ENCODE data around the gene TCEANC. TPM values are rescaled to one million over a fixed set of nuclear protein-coding genes. Genes with fewer than 3 reads are reported as not detected.

TCEANC gene
- total RNA-seq, 2 donors from 2014 or later = 2.9 to 3.5 TPM

DNA sequence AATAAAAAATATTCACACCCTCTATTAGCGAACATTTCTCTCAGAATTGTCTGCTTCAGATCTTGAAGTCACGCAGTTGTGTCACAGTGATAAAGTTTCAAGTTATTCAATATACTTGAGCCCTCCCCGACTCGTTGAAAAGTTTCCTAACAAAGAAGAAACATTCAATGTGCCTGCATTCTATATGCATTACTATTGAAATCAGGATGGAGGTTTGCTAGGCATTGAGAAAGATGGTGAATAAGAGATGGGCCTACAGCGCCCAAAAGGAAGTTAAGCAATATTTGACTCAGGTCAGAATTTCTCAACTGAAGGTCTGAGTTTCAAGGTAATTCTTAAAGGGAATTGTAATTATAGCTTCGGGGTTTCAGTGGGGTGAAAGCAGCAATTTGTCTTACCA is 6.1 kb downstream of the TCEANC start:
- H3K27ac ChIP-seq = no peak overlapping the region
- DNase-seq = no peak
- H3K4me1 ChIP-seq = peaks cover 1% of the 10 kb centered on the region
- no peak overlapping the region for H3K4me3 ChIP-seq
- TF ChIP-seq, protein P1, sequence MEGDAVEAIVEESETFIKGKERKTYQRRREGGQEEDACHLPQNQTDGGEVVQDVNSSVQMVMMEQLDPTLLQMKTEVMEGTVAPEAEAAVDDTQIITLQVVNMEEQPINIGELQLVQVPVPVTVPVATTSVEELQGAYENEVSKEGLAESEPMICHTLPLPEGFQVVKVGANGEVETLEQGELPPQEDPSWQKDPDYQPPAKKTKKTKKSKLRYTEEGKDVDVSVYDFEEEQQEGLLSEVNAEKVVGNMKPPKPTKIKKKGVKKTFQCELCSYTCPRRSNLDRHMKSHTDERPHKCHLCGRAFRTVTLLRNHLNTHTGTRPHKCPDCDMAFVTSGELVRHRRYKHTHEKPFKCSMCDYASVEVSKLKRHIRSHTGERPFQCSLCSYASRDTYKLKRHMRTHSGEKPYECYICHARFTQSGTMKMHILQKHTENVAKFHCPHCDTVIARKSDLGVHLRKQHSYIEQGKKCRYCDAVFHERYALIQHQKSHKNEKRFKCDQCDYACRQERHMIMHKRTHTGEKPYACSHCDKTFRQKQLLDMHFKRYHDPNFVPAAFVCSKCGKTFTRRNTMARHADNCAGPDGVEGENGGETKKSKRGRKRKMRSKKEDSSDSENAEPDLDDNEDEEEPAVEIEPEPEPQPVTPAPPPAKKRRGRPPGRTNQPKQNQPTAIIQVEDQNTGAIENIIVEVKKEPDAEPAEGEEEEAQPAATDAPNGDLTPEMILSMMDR (IDR thresholded peaks at IDR 0.05) = no peak
- no peaks in the 10 kb centered on the region for H3K27me3 ChIP-seq
- no peaks in the 10 kb centered on the region for H3K9me3 ChIP-seq
- no peak overlapping the region for H3K9ac ChIP-seq (ENCODE audit: low read depth in 2 of 2, low read length in 2 of 2)
- H3K36me3 ChIP-seq = no peaks in the 10 kb centered on the region
- intact Hi-C loops (cut with DNase I) = loop anchor here (5.0 kb wide), 2 partner anchors 73 to 88 kb away; partner anchors contain the start of genes OFD1 and TRAPPC2

DNA sequence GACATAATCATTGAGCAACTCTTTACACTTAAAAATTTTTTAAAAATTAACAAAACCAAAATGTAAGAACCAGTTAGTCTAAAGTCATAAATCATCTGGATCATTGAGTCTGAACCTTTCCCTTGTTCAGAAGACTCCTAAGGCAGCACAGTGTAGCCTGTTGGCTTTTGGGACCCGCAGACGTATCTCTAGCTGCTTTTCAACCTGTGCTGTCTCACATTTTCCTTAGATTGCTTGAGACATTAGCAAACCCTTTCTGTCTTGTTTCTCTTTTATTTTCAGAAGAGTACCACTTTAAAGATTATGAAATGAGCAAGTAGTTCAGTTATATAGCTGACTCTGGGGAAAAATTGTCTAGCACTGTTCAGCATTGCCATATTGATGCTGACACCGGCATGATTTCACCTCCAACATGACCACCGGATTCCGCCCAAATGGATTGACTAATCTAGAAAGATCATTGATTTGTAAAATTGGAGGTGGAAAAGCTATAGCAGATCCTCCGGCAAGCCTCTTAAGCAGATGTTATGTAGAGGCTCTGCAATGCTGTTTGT is 8.9 kb downstream of the TCEANC start:
- Histone ChIP-seq H3K9me3 (no peaks in the 10 kb centered on the region), H3K4me3 (no peak overlapping the region), H3K9ac (ENCODE audit: low read depth in 2 of 2, low read length in 2 of 2) (peak overlapping the region in 1 of 2 donors; percentile 20), H3K27me3 (no peaks in the 10 kb centered on the region), H3K36me3 (no peaks in the 10 kb centered on the region), H3K27ac (peak overlapping the region; percentile 41), H3K4me1 (no peaks in the 10 kb centered on the region)
- TF ChIP-seq, protein P1 (IDR thresholded peaks at IDR 0.05) = no peak
- DNase-seq = no peak
- intact Hi-C loops (cut with DNase I) = loop anchor here (5.0 kb wide), 1 partner anchor 370 kb away; no protein-coding TSS in a partner anchor

DNA sequence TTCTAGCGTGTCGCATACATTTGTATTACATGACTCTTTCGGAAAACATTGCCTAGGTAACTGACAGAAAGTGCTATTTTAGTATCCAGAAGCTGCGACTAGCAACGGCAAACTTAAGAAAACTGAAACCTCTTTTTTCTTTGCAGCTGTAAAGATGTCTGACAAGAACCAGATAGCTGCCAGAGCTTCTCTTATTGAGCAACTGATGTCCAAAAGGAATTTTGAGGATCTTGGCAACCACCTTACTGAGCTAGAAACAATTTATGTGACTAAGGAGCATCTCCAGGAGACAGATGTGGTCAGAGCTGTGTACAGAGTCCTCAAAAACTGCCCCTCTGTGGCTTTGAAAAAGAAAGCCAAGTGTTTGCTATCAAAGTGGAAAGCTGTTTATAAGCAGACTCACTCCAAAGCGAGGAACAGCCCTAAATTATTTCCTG is 9.4 kb downstream of the TCEANC start:
- Histone ChIP-seq H3K9ac (ENCODE audit: low read depth in 2 of 2, low read length in 2 of 2) (peak overlapping the region; percentile 20 to 29), H3K9me3 (no peaks in the 10 kb centered on the region), H3K27ac (peak overlapping the region; percentile 41), H3K4me3 (no peak overlapping the region), H3K4me1 (no peaks in the 10 kb centered on the region), H3K36me3 (no peaks in the 10 kb centered on the region), H3K27me3 (no peaks in the 10 kb centered on the region)
- TF ChIP-seq, protein P1 (IDR thresholded peaks at IDR 0.05) = no peak
- no peak for DNase-seq
- intact Hi-C loops (cut with DNase I) = loop anchor here (5.0 kb wide), 1 partner anchor 370 kb away; no protein-coding TSS in a partner anchor

GRCh38 chrX:13664020-13664419 is 11.1 kb downstream of the TCEANC start:
- Histone ChIP-seq H3K4me1 (no peaks in the 10 kb centered on the region), H3K27me3 (no peaks in the 10 kb centered on the region), H3K27ac (no peak overlapping the region), H3K9ac (ENCODE audit: low read depth in 2 of 2, low read length in 2 of 2) (no peak overlapping the region), H3K36me3 (no peaks in the 10 kb centered on the region), H3K4me3 (no peak overlapping the region), H3K9me3 (no peaks in the 10 kb centered on the region)
- TF ChIP-seq, protein P1 (IDR thresholded peaks at IDR 0.05) = no peak
- intact Hi-C loops (cut with DNase I) = loop anchor here (5.0 kb wide), 1 partner anchor 368 kb away; no protein-coding TSS in a partner anchor
- no peak for DNase-seq

GRCh38 chrX:13666836-13667235 is 13.9 kb downstream of the TCEANC start:
- Histone ChIP-seq H3K27ac (no peak overlapping the region), H3K4me1 (no peaks in the 10 kb centered on the region), H3K36me3 (no peaks in the 10 kb centered on the region), H3K9me3 (no peaks in the 10 kb centered on the region), H3K9ac (ENCODE audit: low read depth in 2 of 2, low read length in 2 of 2) (no peak overlapping the region), H3K27me3 (no peaks in the 10 kb centered on the region), H3K4me3 (no peak overlapping the region)
- intact Hi-C loops (cut with DNase I) = no loop called here
- TF ChIP-seq, protein P1 (IDR thresholded peaks at IDR 0.05) = no peak
- no peak for DNase-seq

Data from colonic mucosa (tissue), 4 donors.